ENCODE data around the gene FAM241B.

The FAM241B gene

GRCh38 chr10:69633673-69634635 lies 3.9 kb downstream of the FAM241B start:
- FAIRE-seq = no peak
- no peak for DNase-seq (ENCODE audit: low spot score)

GRCh38 chr10:69634759-69635425 lies 4.8 kb downstream of the FAM241B start:
- FAIRE-seq (no peak), DNase-seq (ENCODE audit: low spot score) (no peak)

- no peak for DNase-seq (ENCODE audit: low spot score)
Observed at GRCh38 chr10:69635428-69636272, 5.6 kb downstream of the FAM241B start.

GRCh38 chr10:69636273-69636575 lies 6.2 kb downstream of the FAM241B start:
- no peak for DNase-seq (ENCODE audit: low spot score)
- no peak for FAIRE-seq

More at GRCh38 chr10:69635428-69636272, 5.6 kb downstream of the FAM241B start:
- FAIRE-seq = no peak

- DNase-seq (ENCODE audit: low spot score) (peak; percentile 53), FAIRE-seq (no peak)
Observed at GRCh38 chr10:69636626-69637605, 6.9 kb downstream of the FAM241B start.

DNA sequence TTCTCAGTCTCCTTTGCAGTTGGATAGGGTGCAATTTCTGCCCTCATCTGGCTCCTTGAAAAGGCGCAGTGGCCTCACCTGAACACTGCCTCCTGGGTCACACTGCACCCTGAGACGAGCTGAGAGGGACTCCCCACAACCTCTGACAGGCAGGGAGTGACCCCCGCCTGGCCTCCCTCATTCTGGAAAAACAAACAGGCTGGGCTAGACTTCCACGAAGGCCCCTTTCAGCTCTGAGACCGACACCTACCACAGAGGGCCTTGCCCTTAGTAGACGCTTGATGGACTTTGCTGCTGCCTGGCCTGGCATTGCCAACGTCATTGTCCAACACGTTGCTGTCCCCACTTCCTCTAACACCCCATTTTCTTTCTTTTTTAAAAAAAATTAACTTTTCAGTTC lies 8.6 kb downstream of the FAM241B start:
- FAIRE-seq (no peak), DNase-seq (ENCODE audit: low spot score) (no peak)

GRCh38 chr10:69639291-69640195 lies 9.5 kb downstream of the FAM241B start:
- peak; percentile 44 for FAIRE-seq
- peak; percentile 80 for DNase-seq (ENCODE audit: low spot score)

DNA sequence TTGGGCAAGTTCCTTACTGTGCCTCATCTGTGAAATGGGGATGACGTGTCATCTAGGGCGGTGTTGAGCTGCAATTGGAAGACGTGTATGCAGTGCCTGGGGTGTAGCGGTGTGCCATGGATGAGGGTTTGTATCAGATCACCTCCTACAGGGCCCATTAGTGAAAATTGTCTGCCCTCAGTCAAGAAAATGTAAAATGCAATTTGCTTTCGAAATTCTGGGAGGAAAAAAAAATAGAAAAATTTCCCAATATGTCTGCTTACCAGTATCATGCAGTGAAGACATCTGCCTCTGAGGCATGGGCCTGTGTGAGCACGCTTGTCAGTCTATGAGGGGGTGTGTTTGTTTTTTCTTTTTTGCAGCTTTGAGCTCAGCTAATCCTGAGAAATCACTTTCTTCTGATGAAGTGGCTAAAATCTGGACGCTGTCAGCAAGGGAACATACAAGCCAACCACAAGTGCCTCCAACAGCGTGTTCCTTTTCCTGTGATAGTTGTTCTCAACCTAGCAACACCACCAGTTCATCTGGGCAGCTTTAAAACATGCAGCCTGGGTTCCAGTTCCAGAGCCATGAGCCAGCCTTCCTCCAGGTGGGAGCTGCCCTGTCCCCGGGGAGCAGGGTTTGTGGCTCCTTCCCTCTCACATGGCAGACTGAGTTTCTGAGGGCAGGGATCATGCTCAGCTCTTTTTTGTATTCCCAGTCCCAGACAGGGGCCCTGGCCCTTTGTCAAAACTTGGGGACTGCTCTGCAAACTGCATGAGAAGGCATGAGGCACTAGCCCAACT lies 10.3 kb downstream of the FAM241B start:
- FAIRE-seq (no peak), DNase-seq (ENCODE audit: low spot score) (no peak)

DNA sequence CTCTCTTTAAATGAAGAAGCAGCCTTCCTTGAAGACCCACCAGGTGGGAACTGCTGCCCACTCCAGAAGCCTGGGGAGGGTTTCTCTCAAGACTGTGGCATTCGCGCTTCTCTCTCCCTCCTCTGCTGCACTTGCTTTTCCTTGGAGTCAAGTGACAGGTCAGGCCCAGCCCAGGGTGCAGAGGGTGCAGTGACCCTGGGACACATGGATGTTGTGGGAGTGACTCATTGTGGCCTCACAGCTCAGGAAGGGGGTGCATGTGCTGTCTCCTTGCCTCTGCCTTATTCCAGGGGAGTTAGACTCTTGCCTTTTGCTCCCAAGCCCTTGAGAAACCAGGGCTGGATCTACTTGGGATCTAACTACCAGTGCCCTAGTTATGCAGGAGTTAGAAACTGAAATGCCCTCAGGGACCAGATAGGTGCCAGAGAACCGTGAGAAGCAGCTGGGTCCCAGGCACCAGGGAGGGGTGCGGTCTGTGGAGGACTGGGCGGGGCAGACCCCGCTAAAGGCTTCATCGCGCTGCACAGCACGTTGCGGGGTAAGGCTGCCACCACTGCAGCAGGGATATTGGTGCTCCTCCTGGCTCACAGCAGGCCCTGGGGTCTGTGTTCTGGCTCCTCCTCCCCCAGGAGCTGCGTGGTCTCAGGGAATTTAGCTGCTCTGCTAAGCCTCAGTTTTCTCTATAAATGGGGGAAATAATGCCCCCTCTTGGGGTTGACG lies 11.4 kb downstream of the FAM241B start:
- DNase-seq (ENCODE audit: low spot score) (no peak), FAIRE-seq (no peak)

DNA sequence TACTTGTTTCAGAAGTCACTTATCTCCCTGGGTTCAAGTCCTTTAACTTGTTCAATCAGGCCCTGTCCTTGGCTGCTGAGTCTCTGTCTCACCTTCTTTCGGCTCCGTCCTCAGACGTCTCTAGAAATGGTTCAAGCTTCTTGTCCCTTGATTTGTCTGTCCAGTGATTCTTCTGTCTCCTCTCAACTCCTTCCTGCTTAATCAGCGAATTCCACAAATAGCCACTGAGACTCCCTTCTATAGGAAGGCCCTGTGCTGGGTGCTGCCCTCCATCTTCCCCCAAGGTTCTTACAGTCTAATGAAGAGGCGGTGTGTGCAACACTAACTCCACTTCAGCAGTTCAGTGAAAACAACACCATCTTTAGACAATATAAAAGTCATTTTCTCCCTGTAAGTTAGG lies 12.7 kb downstream of the FAM241B start:
- FAIRE-seq (no peak), DNase-seq (ENCODE audit: low spot score) (no peak)

DNA sequence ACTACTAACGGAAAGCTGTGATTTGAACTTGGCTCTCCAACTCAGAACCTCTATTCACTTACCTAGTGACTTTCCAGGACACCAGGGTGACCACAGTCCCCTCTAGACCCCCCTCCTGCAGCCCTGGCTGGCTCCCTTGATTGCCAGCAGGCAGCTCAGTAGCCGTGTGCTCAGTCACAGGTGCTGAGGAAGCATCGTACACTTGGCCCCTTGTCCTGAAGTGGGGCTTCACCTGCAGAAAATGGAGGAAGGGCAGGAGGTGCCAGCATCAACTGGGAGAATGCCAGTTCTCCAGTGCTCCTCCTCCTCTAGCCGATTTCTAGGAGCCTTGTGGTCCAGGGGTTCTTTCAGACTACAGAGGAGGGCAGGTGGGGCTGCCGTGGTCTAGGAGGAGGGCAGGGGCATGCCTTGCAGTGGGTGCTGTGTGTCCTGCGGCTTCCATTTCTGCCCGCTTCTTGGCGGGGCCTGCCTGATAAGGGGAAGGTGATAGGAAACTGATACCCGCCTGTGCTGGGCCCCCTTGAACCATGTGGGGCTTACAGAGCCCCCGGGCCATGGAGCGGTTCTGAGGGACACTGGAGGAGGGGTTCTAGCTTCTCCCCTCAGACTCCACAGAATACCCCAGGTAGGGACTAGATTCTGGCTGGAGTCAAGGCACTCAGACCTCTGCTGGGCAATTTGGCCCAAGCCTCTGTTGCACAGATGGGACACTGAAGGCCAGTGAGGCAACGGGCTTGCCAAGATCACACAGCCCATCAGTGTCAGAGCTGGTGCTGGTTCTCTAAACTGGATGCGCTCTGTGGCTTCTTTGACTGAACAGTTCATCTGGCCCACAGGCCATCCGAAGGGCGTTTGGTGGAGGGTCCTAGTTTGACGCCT lies 14.0 kb downstream of the FAM241B start:
- DNase-seq (ENCODE audit: low spot score) (no peak), FAIRE-seq (no peak)

DNA sequence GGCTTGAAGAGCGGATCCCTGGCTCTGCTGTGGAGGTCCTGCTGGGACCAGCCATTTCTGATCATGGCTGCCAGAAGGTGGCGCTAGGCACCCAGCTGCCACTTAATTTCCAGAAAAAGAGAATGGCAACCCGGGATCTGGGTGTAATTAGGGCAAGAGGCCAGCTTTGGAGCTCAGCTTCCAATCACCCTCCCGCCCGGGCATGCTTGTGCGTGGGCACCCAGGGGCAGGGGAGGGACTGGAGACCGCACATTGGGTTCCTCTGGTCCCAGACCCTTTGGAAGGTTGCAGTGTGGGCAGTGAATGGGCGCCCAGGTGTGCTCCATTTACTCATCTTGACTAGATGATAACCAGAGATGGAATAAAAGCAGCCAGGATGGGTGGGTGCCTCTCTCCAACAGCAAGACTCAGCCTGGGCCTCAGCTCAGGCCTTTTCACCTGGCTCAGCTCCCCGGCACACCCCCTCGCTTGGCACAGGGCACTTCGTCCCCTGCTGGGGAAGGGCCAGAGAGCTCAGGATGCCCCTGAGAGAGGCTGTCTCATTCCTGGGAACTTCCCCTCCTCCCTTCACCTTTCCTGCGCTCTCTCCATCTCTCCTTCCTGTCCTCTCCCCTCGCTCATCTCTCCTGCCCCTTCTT lies 14.7 kb downstream of the FAM241B start:
- FAIRE-seq (peak; percentile 66), DNase-seq (ENCODE audit: low spot score) (peak; percentile 90)

GRCh38 chr10:69645296-69646184 lies 15.5 kb downstream of the FAM241B start:
- FAIRE-seq (no peak), DNase-seq (ENCODE audit: low spot score) (no peak)

DNA sequence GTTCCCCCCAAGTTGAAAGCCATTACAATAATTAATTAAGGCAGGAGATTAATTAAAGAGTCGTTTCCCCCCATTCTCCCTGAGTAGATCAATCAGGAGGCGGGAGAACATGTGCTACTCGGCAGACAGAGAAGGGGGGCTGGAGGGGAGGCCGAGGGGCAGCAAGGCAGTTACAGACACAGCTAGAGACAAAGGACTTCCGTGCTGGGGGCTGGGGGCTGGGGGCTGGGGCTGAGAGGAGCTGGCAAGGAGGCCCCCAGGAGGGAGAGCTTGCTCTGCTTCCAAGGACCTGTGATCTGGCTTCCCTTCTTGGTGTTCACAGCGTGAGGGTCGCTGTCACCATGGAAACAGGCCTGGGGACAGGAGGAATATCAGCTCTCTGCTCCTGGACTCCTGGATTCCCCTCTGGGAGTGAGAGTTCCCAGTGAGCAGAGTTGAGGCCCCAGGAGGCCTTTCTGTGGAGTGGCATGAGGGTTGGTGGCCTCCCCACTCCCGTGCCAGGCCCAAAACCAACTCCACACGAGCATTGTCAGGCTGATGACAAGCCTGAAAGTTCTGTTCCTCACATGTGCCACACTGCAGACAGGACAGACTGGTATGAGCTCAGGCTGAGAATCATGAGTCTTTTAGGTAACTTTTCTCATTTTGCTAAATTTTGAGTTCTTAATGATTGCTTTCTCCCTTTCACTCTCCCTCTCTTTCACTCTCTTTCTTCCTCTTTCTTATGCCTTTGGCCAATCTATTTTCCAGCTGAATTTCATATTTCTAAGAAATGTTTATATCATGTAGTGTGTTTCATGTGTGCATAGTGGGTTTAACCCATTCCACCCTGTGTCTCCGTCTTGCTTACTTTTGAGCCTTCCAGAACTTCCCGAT lies 16.4 kb downstream of the FAM241B start:
- DNase-seq (ENCODE audit: low spot score) (no peak), FAIRE-seq (no peak)

- no peak for FAIRE-seq
Observed at GRCh38 chr10:69647126-69647525, 17.1 kb downstream of the FAM241B start.

More at GRCh38 chr10:69647126-69647525, 17.1 kb downstream of the FAM241B start:
- DNase-seq (ENCODE audit: low spot score) = no peak
